K562 (cell line): ENCODE measurements around the gene TALDO1. TPM values are rescaled to one million over a fixed set of nuclear protein-coding genes. Genes with fewer than 3 reads are reported as not detected.

Source experiments
- ATAC-seq: fragments of 200-7000 bp; cut with Tn5 transposase; 3 replicates; pipeline ENCODE4 v1.9.1; 2020; ENCODE audit warnings: moderate library complexity
- BruUV-seq: library from RNA; stranded (reverse); fragments of 400-500 nt; replicated peaks from 2 replicates; lab custom pipeline; 2021; lab: Mats Ljungman, UMichigan
- CTCF ChIA-PET: fragments of 300-600 bp; formaldehyde crosslinking; extraction: SDS; loops from one replicate; lab custom pipeline; 2021; ENCODE audit warnings: low intra/inter-chr PET ratio; lab: Yijun Ruan, JAX
- POLR2A ChIA-PET: fragments of 300-600, 350-650 bp; sonication (Branson Sonifier 250); formaldehyde crosslinking; extraction: SDS; loops from one replicate; lab custom pipeline; 2021; ENCODE audit warnings: antibody characterized with exemption, inconsistent platforms; lab: Yijun Ruan, JAX
- DNase-seq, 4 experiments: peaks; one replicate each; pipeline versions ENCODE4 v3.0.0 to v3.0.0-alpha.2; 2011 to 2018; ENCODE audit warnings: low spot score in 3 of 4, mixed read lengths in 3 of 4; ENCODE audit errors: extremely low read depth in 1 of 4
- FAIRE-seq: peaks from 2 replicates; lab custom pipeline; 2011; peaks lifted over from hg19 to GRCh38; lab: Jason Lieb, UNC
- H2AFZ ChIP-seq: 2 replicates; pipeline ENCODE4 v1.6.0; 2011; ENCODE audit warnings: low read depth, low read length, control low read depth, inconsistent platforms
- H3K27ac ChIP-seq: fragments of 200-600 bp; 3 replicates; pipeline ENCODE4 v1.8.0; 2011; ENCODE audit warnings: low read depth, mild to moderate bottlenecking, control low read depth, inconsistent platforms, low read length, moderate library complexity, mixed read lengths; ENCODE audit errors: extremely low read depth
- H3K27me3 ChIP-seq, 2 experiments: fragments of 300-600 bp in 1 of 2; 2 replicates in 1 of 2; 3 replicates in 1 of 2; pipeline versions ENCODE4 v1.6.0 to v1.8.0; 2011; ENCODE audit warnings: inconsistent platforms in 2 of 2, low read length in 2 of 2, mild to moderate bottlenecking in 1 of 2, mixed read lengths in 1 of 2, moderate library complexity in 1 of 2; ENCODE audit not compliant: control insufficient read depth in 2 of 2, insufficient read depth in 2 of 2
- H3K36me3 ChIP-seq: fragments of 300-600 bp; 3 replicates; pipeline ENCODE4 v1.8.0; 2011; ENCODE audit warnings: mild to moderate bottlenecking, low read length, inconsistent platforms; ENCODE audit not compliant: control insufficient read depth, insufficient read depth
- H3K4me1 ChIP-seq, 2 experiments: fragments of 200-600 bp in 1 of 2; replicated peaks in 1 of 2; 2 replicates in 1 of 2; 3 replicates in 1 of 2; pipeline versions ENCODE4 v1.5.1 to v1.8.0; 2011; ENCODE audit warnings: inconsistent platforms in 2 of 2, low read length in 2 of 2, mild to moderate bottlenecking in 1 of 2, mixed read lengths in 1 of 2, moderate library complexity in 1 of 2; ENCODE audit not compliant: control insufficient read depth in 2 of 2, insufficient read depth in 2 of 2
- H3K4me2 ChIP-seq: 2 replicates; pipeline ENCODE4 v1.6.1; 2011; ENCODE audit warnings: low read length, control low read depth, inconsistent platforms, mixed read lengths; ENCODE audit not compliant: insufficient read depth
- H3K4me3 ChIP-seq: fragments of 200-600 bp; sonication (generic), shearing (Covaris generic); 2 replicates; pipeline ENCODE4 v1.5.1; 2016; ENCODE audit warnings: control low read depth, inconsistent platforms
- H3K79me2 ChIP-seq: fragments of 200-600 bp; 3 replicates; pipeline ENCODE4 v1.8.0; 2011; ENCODE audit warnings: low read length, inconsistent platforms; ENCODE audit not compliant: control insufficient read depth, insufficient read depth
- H3K9ac ChIP-seq, 2 experiments: 2 replicates each; pipeline versions ENCODE4 v1.6.0 to v1.6.1; 2011; ENCODE audit warnings: low read depth in 2 of 2, low read length in 2 of 2, control low read depth in 1 of 2, inconsistent platforms in 1 of 2, mild to moderate bottlenecking in 1 of 2, mixed read lengths in 1 of 2; ENCODE audit not compliant: insufficient read depth in 1 of 2
- H3K9me1 ChIP-seq: one replicate; pipeline ENCODE4 v1.6.0; 2011; ENCODE audit warnings: inconsistent platforms, mild to moderate bottlenecking, low read length, moderate library complexity; ENCODE audit not compliant: control insufficient read depth, insufficient read depth
- H3K9me3 ChIP-seq: replicated peaks from 2 replicates; pipeline ENCODE4 v1.5.1; 2011; ENCODE audit warnings: low read depth, low read length, inconsistent platforms; ENCODE audit not compliant: control insufficient read depth, insufficient read depth
- H4K20me1 ChIP-seq: replicated peaks from 2 replicates; pipeline ENCODE4 v1.6.1; 2011; ENCODE audit warnings: low read length, inconsistent platforms, mixed read lengths; ENCODE audit not compliant: control insufficient read depth, insufficient read depth
- ZNF384 ChIP-seq: IDR thresholded peaks from 2 replicates; pipeline ENCODE4 v1.6.1; 2012; ENCODE audit warnings: low read depth, low read length, improper control_type of control experiment
- WGBS: fragments of 100-300 bp; shearing (Covaris generic); methylation state at CpG from one replicate; pipeline ENCODE4 v1.1.6; 2016; ENCODE audit warnings: low coverage, mixed read lengths; ENCODE audit not compliant: insufficient coverage; ENCODE audit errors: missing lambda C conversion rate; 5-methylcytosine and 5-hydroxymethylcytosine counted together
- in situ Hi-C: fragments of 300-500 bp; cut with MboI; formaldehyde crosslinking; loops from 4 replicates; pipeline ENCODE4 v1.15.0; 2018; ENCODE audit warnings: inconsistent platforms, mixed read lengths
- intact Hi-C: fragments of 100-400 bp; cut with micrococcal nuclease; formaldehyde crosslinking; loops from 2 replicates; pipeline ENCODE4 v1.14.2; 2022
- polyA plus RNA-seq, 8 experiments: library from polyadenylated mRNA; depleted of rRNA in 4 of 8; stranded (reverse) in 5 of 8; unstranded in 3 of 8; fragments of >200 nt; fragmentation: Nextera tagmentation in 2 of 8; fragmentation: Illumina TruSeq in 1 of 8; extraction: Ambion mirVana in 2 of 8; extraction: Trizol in 1 of 8; gene quantifications; 2 replicates each; pipeline versions ENCODE4 v1.2.1 to v1.2.3, GENCODE V29; 2011 to 2014; ENCODE audit warnings: inconsistent platforms in 1 of 8, missing spikeins in 1 of 8
- total RNA-seq, 7 experiments: library from RNA; depleted of rRNA in 6 of 7; stranded (reverse); fragments of >200 nt in 6 of 7; fragmentation: Illumina TruSeq in 2 of 7; extraction: Trizol in 2 of 7; gene quantifications; 2 replicates each; pipeline versions ENCODE4 v1.2.1 to v1.2.3, GENCODE V29; 2011 to 2021; ENCODE audit warnings: low replicate concordance in 1 of 7
- TF ChIP-seq, protein P1 (sequence below): sonication (generic); formaldehyde crosslinking; IDR thresholded peaks from 2 replicates; pipeline ENCODE4 v1.8.1; 2023; ENCODE audit warnings: mild to moderate bottlenecking, missing genetic modification reagents

The TALDO1 gene
- total and polyA plus RNA-seq, 9 of the 15 experiments (the other 6 are each of a cell fraction or from before 2014, with no cell fraction given), result 260 to 541 (median 441) TPM

DNA sequence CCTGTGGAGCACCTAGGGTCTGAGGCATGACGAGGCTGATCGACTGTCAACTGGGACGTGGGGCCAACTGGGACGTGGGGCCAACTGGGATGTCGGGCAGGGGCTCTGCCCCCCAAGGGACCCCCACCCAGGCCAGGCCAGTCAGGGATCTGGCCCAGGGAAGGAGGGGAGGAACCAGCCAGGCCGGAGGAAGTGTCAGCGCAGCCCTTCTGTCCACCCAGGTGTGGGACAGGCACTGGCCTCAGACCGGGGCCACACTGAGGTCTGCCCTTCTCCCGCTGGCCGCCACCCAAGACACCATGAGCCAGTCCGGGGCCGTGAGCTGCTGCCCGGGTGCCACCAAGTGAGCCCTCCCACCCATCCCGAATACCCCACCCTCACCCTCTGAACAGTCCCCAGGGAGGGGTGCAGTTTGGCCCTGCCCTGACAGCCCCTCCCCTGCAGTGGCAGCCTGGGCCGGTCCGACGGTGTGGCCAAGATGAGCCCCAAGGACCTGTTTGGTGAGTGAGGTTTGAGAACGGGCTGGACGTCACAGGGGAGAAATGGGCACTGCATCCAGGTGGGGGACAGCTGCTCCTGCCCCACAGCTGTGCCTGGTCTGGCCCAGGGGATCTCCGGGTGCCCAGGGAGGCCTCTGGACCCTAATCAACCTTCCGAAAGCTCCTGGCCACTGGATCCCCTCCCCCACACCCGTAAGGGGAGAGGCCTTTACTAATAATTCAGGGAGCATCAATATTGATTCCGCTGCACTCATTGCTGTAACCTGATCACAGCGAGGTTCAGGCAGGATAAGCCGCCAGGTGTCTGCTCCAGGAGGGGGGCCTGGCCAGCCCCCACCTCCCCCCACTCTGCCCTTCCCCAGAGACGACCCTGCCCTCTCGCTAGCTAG lies 37.9 kb upstream of the TALDO1 start:
- Histone ChIP-seq H4K20me1 (no peaks in the 10 kb centered on the region), H3K4me3 (no peak overlapping the region), H3K27ac (no peak overlapping the region), H2AFZ (no peak overlapping the region), H3K79me2 (no peaks in the 10 kb centered on the region), H3K4me2 (no peak overlapping the region), H3K9ac (peak overlapping the region in 1 of 2 experiments; percentile 81; a peak in 2 of 4 replicates), H3K9me1 (no peaks in the 10 kb centered on the region), H3K9me3 (no peaks in the 10 kb centered on the region), H3K36me3 (no peaks in the 10 kb centered on the region), H3K4me1 (peaks cover 6 to 75% of the 10 kb centered on the region in 2 experiments), H3K27me3 (no peaks in the 10 kb centered on the region)
- BruUV-seq, result no TSS peak
- FAIRE-seq (no peak), DNase-seq (no peak), ATAC-seq (no peak)
- intact Hi-C loops, result no loop called here
- CTCF ChIA-PET, result no interaction called here
- in situ Hi-C loops, result no loop called here
- POLR2A ChIA-PET, result interaction anchor here (0.8 to 0.9 kb wide), 3 partner anchors 11 to 45 kb away, joined by 3 to 6 read pairs (median 5); no protein-coding TSS in a partner anchor
- 41% methylated on average over 23 of the region's 27 CpGs for WGBS
- TF ChIP-seq, protein P1, sequence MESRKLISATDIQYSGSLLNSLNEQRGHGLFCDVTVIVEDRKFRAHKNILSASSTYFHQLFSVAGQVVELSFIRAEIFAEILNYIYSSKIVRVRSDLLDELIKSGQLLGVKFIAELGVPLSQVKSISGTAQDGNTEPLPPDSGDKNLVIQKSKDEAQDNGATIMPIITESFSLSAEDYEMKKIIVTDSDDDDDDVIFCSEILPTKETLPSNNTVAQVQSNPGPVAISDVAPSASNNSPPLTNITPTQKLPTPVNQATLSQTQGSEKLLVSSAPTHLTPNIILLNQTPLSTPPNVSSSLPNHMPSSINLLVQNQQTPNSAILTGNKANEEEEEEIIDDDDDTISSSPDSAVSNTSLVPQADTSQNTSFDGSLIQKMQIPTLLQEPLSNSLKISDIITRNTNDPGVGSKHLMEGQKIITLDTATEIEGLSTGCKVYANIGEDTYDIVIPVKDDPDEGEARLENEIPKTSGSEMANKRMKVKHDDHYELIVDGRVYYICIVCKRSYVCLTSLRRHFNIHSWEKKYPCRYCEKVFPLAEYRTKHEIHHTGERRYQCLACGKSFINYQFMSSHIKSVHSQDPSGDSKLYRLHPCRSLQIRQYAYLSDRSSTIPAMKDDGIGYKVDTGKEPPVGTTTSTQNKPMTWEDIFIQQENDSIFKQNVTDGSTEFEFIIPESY (CRISPR knock-in tag), result peak; percentile 50; the same call in 1 of the 2 replicates
- no peak for TF ChIP-seq ZNF384
